ENCODE results near the gene CAMTA1.

GRCh38 chr1:7039590-7040220 lies 254.5 kb downstream of the CAMTA1 start:
- no peak for TF ChIP-seq CTCF (IDR thresholded peaks at IDR 0.05; ENCODE audit: borderline replicate concordance, extremely low read depth, low read length, poor library complexity, severe bottlenecking)
- TF ChIP-seq EZH2 (IDR thresholded peaks at IDR 0.05; ENCODE audit: borderline replicate concordance, low read depth, low read length, severe bottlenecking): no peak

All from DND-41 (cell line).